H1 (cell line): ENCODE results near the gene LPAR6.

Experiments used
- ATF2 ChIP-seq: IDR thresholded peaks from 2 replicates; pipeline ENCODE4 v1.6.1; 2012; ENCODE audit warnings: low read length, inconsistent platforms
- BRCA1 ChIP-seq: IDR thresholded peaks from 2 replicates; pipeline ENCODE4 v1.6.1; 2012; ENCODE audit warnings: low read depth, low read length, improper control_type of control experiment
- CTCF ChIP-seq, 3 experiments: IDR thresholded peaks; 1 replicate in 2 of 3; 2 replicates in 1 of 3; pipeline versions ENCODE4 v1.5.1 to v1.6.1; 2011; ENCODE audit warnings: low read length in 3 of 3, mild to moderate bottlenecking in 3 of 3, inconsistent platforms in 2 of 3, low read depth in 1 of 3, moderate library complexity in 1 of 3; ENCODE audit not compliant: insufficient read depth in 1 of 3; ENCODE audit errors: control extremely low read depth in 1 of 3
- POLR2AphosphoS5 ChIP-seq: IDR thresholded peaks from 2 replicates; pipeline ENCODE4 v1.6.1; 2011; ENCODE audit warnings: low read depth, low read length
- RAD21 ChIP-seq, 2 experiments: IDR thresholded peaks in 1 of 2; conservative IDR thresholded peaks in 1 of 2; 2 replicates each; pipeline ENCODE4 v1.6.1; 2011; ENCODE audit warnings: low read depth in 2 of 2, low read length in 2 of 2, improper control_type of control experiment in 1 of 2, inconsistent platforms in 1 of 2, mild to moderate bottlenecking in 1 of 2, moderate library complexity in 1 of 2
- ZNF274 ChIP-seq: IDR thresholded peaks from 2 replicates; pipeline ENCODE4 v1.7.0; 2012; ENCODE audit warnings: low read length, borderline replicate concordance; ENCODE audit errors: extremely low read depth

DNA sequence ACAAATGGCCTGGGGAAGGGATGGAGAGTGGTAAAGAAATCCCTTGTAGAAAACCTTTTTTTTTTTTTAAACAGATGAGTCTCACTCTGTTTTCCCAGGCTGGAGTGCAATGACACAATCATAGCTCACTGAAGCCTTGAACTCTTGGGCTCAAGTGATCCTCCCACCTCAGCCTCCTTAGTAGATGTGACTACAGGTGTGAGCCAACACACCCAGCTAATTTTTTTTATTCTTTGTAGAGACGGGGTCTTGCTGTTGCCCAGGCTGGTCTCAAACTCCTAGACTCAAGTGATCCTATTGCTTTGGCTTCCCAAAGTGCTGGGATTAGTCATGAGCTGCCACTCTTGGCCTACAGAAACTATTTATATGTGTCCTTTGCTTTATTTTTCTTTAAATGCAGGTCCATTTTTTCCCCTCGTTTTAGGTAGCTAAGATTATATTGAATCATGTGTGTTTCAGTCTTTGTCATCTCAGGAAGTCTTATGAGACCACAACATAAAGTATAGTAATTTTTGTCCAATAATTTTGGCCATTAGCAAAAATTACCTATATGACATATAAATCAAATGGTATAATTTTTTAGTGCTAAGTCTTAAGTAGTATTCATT lies 10.5 kb downstream of the LPAR6 start:
- no peak for TF ChIP-seq ZNF274
- TF ChIP-seq ATF2: no peak
- no peak for TF ChIP-seq CTCF (IDR thresholded peaks at IDR 0.05; ENCODE audit: control extremely low read depth in 1 of 3, insufficient read depth in 1 of 3, low read depth in 1 of 3, low read length in 3 of 3)
- TF ChIP-seq POLR2AphosphoS5: no peak
- no peak for TF ChIP-seq RAD21 (IDR thresholded peaks at IDR 0.05 in 1 of 2, conservative IDR thresholded peaks at IDR 0.05 in 1 of 2; ENCODE audit: low read depth in 2 of 2, low read length in 2 of 2)
- TF ChIP-seq BRCA1: no peak
